ENCODE measurements around the gene SPTBN4.
"Not testable (repeated sequence)": the region's sequence is repeated elsewhere in the genome, so short reads cannot be mapped to it uniquely, and the experiment has no call there.

SPTBN4 gene

GRCh38 chr19:40533508-40533907, 66.7 kb downstream of the SPTBN4 start:
- DNase-seq: no peak

- DNase-seq: no peak
Measured at GRCh38 chr19:40534148-40534547, 67.3 kb downstream of the SPTBN4 start.

GRCh38 chr19:40539070-40539469, 72.3 kb downstream of the SPTBN4 start:
- DNase-seq: no peak

- no peak for DNase-seq
Measured at GRCh38 chr19:40542202-40542859, 75.5 kb downstream of the SPTBN4 start.

- no peak for DNase-seq
Measured at GRCh38 chr19:40543029-40543597, 76.3 kb downstream of the SPTBN4 start.

- not testable (repeated sequence) for DNase-seq
Measured at GRCh38 chr19:40546153-40546841, 79.5 kb downstream of the SPTBN4 start.

GRCh38 chr19:40547190-40547589, 80.4 kb downstream of the SPTBN4 start:
- not testable (repeated sequence) for DNase-seq

- no peak for DNase-seq
Measured at GRCh38 chr19:40547836-40548235, 81.0 kb downstream of the SPTBN4 start.

- DNase-seq: peak; percentile 33 to 55 (median 51)
Measured at GRCh38 chr19:40549007-40549708, 82.4 kb downstream of the SPTBN4 start.

GRCh38 chr19:40550951-40551350, 84.2 kb downstream of the SPTBN4 start:
- DNase-seq: no peak

GRCh38 chr19:40552848-40553247, 86.0 kb downstream of the SPTBN4 start:
- DNase-seq: no peak

GRCh38 chr19:40553885-40554857, 87.4 kb downstream of the SPTBN4 start:
- peak in 2 of 3 experiments; percentile 56 to 57 for DNase-seq

- no peak for DNase-seq
Measured at GRCh38 chr19:40555978-40556689, 89.3 kb downstream of the SPTBN4 start.

- no peak for DNase-seq
Measured at GRCh38 chr19:40556953-40557530, 90.2 kb downstream of the SPTBN4 start.

- no peak for DNase-seq
Measured at GRCh38 chr19:40559394-40559793, 92.6 kb downstream of the SPTBN4 start.

GRCh38 chr19:40560092-40560507, 93.3 kb downstream of the SPTBN4 start:
- DNase-seq: no peak

GRCh38 chr19:40561947-40562346, 95.1 kb downstream of the SPTBN4 start:
- DNase-seq: no peak

- not testable (repeated sequence) for DNase-seq
Measured at GRCh38 chr19:40564535-40564934, 97.7 kb downstream of the SPTBN4 start.

- DNase-seq: no peak
Measured at GRCh38 chr19:40565355-40565754, 98.6 kb downstream of the SPTBN4 start.

- no peak for DNase-seq
Measured at GRCh38 chr19:40565910-40566495, 99.2 kb downstream of the SPTBN4 start.

Data from NCI-H1417 (cell line).